Thyroid gland (tissue), 4 donors: ENCODE measurements around the gene MAML3. TPM values are rescaled to one million over a fixed set of nuclear protein-coding genes. Genes with fewer than 3 reads are reported as not detected.

Source experiments
- DNase-seq, 2 donors: peaks; one replicate each; pipeline ENCODE4 v3.0.0-alpha.2; 2019
- H3K27ac ChIP-seq, 3 donors: fragments of 200-600 bp; sonication (generic); 1 replicate in 2 of 3; 2 replicates in 1 of 3; pipeline ENCODE4 v1.5.1; 2016 to 2019; ENCODE audit warnings: mild to moderate bottlenecking in 1 of 3, moderate library complexity in 1 of 3
- H3K27me3 ChIP-seq: fragments of 200-600 bp; sonication (generic); one replicate; pipeline ENCODE4 v1.5.1; 2019
- H3K36me3 ChIP-seq, 2 donors: fragments of 200-600 bp; sonication (generic); one replicate each; pipeline ENCODE4 v1.5.1; 2016 to 2019
- H3K4me1 ChIP-seq, 2 donors: fragments of 200-600 bp; sonication (generic); one replicate each; pipeline ENCODE4 v1.5.1; 2017 to 2019
- H3K4me3 ChIP-seq, 3 donors: fragments of 200-600 bp; sonication (generic); replicated peaks in 1 of 3; 1 replicate in 2 of 3; 2 replicates in 1 of 3; pipeline ENCODE4 v1.5.1; 2016; ENCODE audit warnings: mild to moderate bottlenecking in 1 of 3
- H3K9me3 ChIP-seq: fragments of 200-600 bp; sonication (generic); one replicate; pipeline ENCODE4 v1.5.1; 2017
- POLR2A ChIP-seq, 2 donors: fragments of 450-650 bp; IDR thresholded peaks; one replicate each; pipeline ENCODE4 v1.6.1; 2017; ENCODE audit warnings: antibody characterized with exemption in 2 of 2, mild to moderate bottlenecking in 2 of 2, moderate library complexity in 1 of 2
- WGBS, 2 donors: methylation state at CpG; one replicate each; pipeline ENCODE4 v1.1.5; 2017; 5-methylcytosine and 5-hydroxymethylcytosine counted together
- intact Hi-C: fragments of 100-400 bp; cut with DNase I; formaldehyde crosslinking; loops from one replicate; pipeline ENCODE4 v1.15.1; 2023
- total RNA-seq, 4 donors: library from RNA; depleted of rRNA; stranded (reverse); fragments of >200 nt; gene quantifications; one replicate each; pipeline ENCODE4 v1.2.3, GENCODE V29; 2016
- TF ChIP-seq, protein P1 (sequence below), 6 experiments: fragments of 200-600 bp in 3 of 6; fragments of 450-650 bp in 3 of 6; sonication (generic) in 3 of 6; IDR thresholded peaks; one replicate each; pipeline ENCODE4 v1.5.1; 2016 to 2019; ENCODE audit warnings: antibody characterized with exemption in 6 of 6, mild to moderate bottlenecking in 2 of 6, inconsistent platforms in 1 of 6, moderate library complexity in 1 of 6

The MAML3 gene
- total RNA-seq, 4 donors from 2014 or later: 5.7 to 14.1 (median 11.4) TPM

DNA sequence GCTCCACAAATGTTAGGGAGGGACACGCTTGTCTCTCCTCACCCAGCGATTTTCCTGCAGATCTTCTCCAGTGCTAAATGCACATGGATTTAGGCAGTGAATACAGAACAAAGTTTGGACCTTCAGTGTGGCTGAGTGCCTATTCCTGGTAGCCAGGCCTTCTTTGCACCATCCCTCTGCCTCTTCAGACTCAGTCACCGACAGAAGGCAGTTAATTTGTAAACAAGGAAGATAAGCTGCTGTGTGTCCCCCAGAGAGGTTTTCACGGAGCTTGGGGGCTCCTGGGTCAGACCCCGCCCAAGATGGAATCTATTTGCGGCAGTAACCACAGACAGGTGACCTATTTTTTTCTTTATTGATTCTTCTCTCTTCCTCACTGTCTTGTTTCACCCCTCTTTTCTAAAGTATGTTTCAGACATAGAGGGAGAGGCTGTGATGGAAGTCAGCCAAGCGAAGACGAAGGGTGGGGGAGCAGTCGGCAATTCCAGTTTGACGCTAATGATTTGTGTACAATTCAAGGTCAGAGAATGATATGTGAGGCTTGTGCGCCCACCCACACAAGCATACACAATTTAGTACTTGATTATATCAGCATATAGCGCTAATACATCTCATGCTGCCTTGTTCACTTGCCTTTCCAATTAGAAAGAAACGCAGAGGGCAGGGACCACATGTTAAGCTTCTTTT lies 287.6 kb downstream of the MAML3 start:
- no peaks in the 10 kb centered on the region for H3K4me1 ChIP-seq
- TF ChIP-seq POLR2A (IDR thresholded peaks at IDR 0.05): no peak
- TF ChIP-seq, protein P1, sequence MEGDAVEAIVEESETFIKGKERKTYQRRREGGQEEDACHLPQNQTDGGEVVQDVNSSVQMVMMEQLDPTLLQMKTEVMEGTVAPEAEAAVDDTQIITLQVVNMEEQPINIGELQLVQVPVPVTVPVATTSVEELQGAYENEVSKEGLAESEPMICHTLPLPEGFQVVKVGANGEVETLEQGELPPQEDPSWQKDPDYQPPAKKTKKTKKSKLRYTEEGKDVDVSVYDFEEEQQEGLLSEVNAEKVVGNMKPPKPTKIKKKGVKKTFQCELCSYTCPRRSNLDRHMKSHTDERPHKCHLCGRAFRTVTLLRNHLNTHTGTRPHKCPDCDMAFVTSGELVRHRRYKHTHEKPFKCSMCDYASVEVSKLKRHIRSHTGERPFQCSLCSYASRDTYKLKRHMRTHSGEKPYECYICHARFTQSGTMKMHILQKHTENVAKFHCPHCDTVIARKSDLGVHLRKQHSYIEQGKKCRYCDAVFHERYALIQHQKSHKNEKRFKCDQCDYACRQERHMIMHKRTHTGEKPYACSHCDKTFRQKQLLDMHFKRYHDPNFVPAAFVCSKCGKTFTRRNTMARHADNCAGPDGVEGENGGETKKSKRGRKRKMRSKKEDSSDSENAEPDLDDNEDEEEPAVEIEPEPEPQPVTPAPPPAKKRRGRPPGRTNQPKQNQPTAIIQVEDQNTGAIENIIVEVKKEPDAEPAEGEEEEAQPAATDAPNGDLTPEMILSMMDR (IDR thresholded peaks at IDR 0.05): no peak
- intact Hi-C loops: no loop called here
- H3K4me3 ChIP-seq: no peak overlapping the region
- 72 to 73% methylated on average over 13 of the region's 13 CpGs for WGBS, 2 donors
- DNase-seq: no peak
- no peaks in the 10 kb centered on the region for H3K9me3 ChIP-seq
- H3K27me3 ChIP-seq: no peaks in the 10 kb centered on the region
- H3K27ac ChIP-seq: no peak overlapping the region
- H3K36me3 ChIP-seq: no peaks in the 10 kb centered on the region

DNA sequence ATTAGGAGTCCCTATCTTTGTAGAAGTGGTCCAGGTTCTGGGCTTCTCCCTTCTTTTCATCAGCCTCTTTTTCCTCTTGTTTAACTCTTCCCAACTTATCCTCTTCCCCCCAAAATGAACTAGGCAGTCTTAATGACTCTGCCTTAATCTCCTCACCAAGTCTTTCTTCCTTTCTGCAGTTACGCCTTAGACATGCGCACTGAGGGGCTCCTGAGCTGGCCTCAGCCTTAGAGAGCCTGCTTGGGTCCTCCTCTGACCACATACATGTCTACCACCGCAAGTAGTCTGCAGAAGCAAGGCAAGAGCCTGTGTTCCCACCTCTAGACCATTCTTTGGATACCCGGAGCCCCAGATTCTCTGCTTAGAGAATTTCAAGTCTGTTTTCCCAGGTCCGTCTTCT lies 288.4 kb downstream of the MAML3 start:
- no peak for DNase-seq
- 98 to 99% methylated on average over 5 of the region's 5 CpGs for WGBS, 2 donors
- H3K27ac ChIP-seq: no peak overlapping the region
- no peak overlapping the region for H3K4me3 ChIP-seq
- intact Hi-C loops: no loop called here
- H3K4me1 ChIP-seq: no peaks in the 10 kb centered on the region
- H3K9me3 ChIP-seq: no peaks in the 10 kb centered on the region
- H3K27me3 ChIP-seq: no peaks in the 10 kb centered on the region
- TF ChIP-seq, protein P1 (IDR thresholded peaks at IDR 0.05): no peak
- no peak for TF ChIP-seq POLR2A (IDR thresholded peaks at IDR 0.05)
- H3K36me3 ChIP-seq: no peaks in the 10 kb centered on the region

DNA sequence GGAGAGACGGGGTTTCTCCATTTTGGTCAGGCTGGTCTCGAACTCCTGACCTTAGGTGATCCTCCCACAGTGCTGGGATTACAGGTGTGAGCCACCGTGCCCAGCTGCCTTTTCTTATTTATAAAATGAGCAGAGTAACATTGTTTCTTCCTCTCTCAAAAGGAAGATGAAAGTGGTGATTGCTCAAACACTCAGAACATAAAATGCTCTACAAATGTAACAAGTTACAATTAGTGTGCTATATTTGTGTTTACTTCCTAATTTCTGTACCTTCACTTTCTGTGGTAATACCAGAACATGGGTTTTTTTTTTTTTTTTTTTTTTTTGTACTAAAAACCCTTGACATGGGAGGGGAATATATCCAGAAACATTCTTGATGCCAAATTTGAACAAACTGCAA lies 290.5 kb downstream of the MAML3 start:
- no peaks in the 10 kb centered on the region for H3K36me3 ChIP-seq
- H3K4me1 ChIP-seq: no peaks in the 10 kb centered on the region
- no peak for DNase-seq
- no peak overlapping the region for H3K4me3 ChIP-seq
- no peak overlapping the region for H3K27ac ChIP-seq
- no peaks in the 10 kb centered on the region for H3K27me3 ChIP-seq
- intact Hi-C loops: no loop called here
- TF ChIP-seq, protein P1 (IDR thresholded peaks at IDR 0.05): no peak
- no peak for TF ChIP-seq POLR2A (IDR thresholded peaks at IDR 0.05)
- 89 to 92% methylated on average over 3 of the region's 3 CpGs for WGBS, 2 donors
- H3K9me3 ChIP-seq: no peaks in the 10 kb centered on the region

GRCh38 chr4:139861471-139861870 lies 292.5 kb downstream of the MAML3 start:
- Histone ChIP-seq H3K27ac (no peak overlapping the region), H3K4me3 (no peak overlapping the region), H3K27me3 (no peaks in the 10 kb centered on the region), H3K4me1 (no peaks in the 10 kb centered on the region), H3K36me3 (no peaks in the 10 kb centered on the region), H3K9me3 (no peaks in the 10 kb centered on the region)
- intact Hi-C loops: no loop called here
- TF ChIP-seq, protein P1 (IDR thresholded peaks at IDR 0.05): no peak
- no peak for TF ChIP-seq POLR2A (IDR thresholded peaks at IDR 0.05)
- WGBS, 2 donors: 74 to 89% methylated on average over 4 of the region's 4 CpGs
- no peak for DNase-seq

GRCh38 chr4:139860435-139861024 lies 293.5 kb downstream of the MAML3 start:
- H3K4me3 ChIP-seq: no peak overlapping the region
- H3K36me3 ChIP-seq: no peaks in the 10 kb centered on the region
- DNase-seq: no peak
- no peaks in the 10 kb centered on the region for H3K9me3 ChIP-seq
- TF ChIP-seq, protein P1 (IDR thresholded peaks at IDR 0.05): no peak
- no peak for TF ChIP-seq POLR2A (IDR thresholded peaks at IDR 0.05)
- no peaks in the 10 kb centered on the region for H3K4me1 ChIP-seq
- intact Hi-C loops: no loop called here
- WGBS, 2 donors: 93 to 97% methylated on average over 9 of the region's 9 CpGs
- H3K27ac ChIP-seq: no peak overlapping the region
- H3K27me3 ChIP-seq: no peaks in the 10 kb centered on the region
